Endothelial cell of umbilical vein (primary cell): ENCODE results near the gene RPLP2. TPM values are rescaled to one million over a fixed set of nuclear protein-coding genes. Genes with fewer than 3 reads are reported as not detected.

ENCODE experiments used
- BruUV-seq: library from RNA; stranded (reverse); fragments of 400-500 nt; replicated peaks from 2 replicates; lab custom pipeline; 2021; lab: Mats Ljungman, UMichigan
- CTCF ChIA-PET: fragments of 300-600, 350-600 bp; sonication (Branson Sonifier 250); formaldehyde crosslinking; loops from one replicate; lab custom pipeline; 2021; ENCODE audit warnings: antibody characterized with exemption, inconsistent platforms; lab: Charles Lee
- POLR2A ChIA-PET: fragments of 300-600, 350-600 bp; sonication (Branson Sonifier 250); formaldehyde crosslinking; loops from one replicate; lab custom pipeline; 2021; ENCODE audit warnings: antibody characterized with exemption, inconsistent platforms; lab: Charles Lee
- DNase-seq: peaks from one replicate; pipeline ENCODE4 v3.0.0-alpha.2; 2011; ENCODE audit warnings: low read depth, low spot score
- FAIRE-seq: peaks from 2 replicates; lab custom pipeline; 2011; peaks lifted over from hg19 to GRCh38; lab: Jason Lieb, UNC
- H2AFZ ChIP-seq: 2 replicates; pipeline ENCODE4 v1.6.0; 2012; ENCODE audit warnings: low read depth, low read length, control low read depth, inconsistent platforms
- H3K27ac ChIP-seq: 2 replicates; pipeline ENCODE4 v1.5.1; 2011; ENCODE audit warnings: low read depth, mild to moderate bottlenecking, control low read depth, low read length, moderate library complexity; ENCODE audit not compliant: insufficient read depth
- H3K27me3 ChIP-seq, 2 experiments: 2 replicates each; pipeline versions ENCODE4 v1.6.0 to v1.6.1; 2011; ENCODE audit warnings: low read length in 2 of 2, mixed read lengths in 1 of 2; ENCODE audit not compliant: control insufficient read depth in 2 of 2, insufficient read depth in 2 of 2
- H3K36me3 ChIP-seq, 2 experiments: 2 replicates in 1 of 2; 3 replicates in 1 of 2; pipeline ENCODE4 v1.5.1; 2011; ENCODE audit warnings: low read length in 2 of 2, mild to moderate bottlenecking in 1 of 2, moderate library complexity in 1 of 2; ENCODE audit not compliant: control insufficient read depth in 2 of 2, insufficient read depth in 2 of 2; ENCODE audit errors: extremely low read depth in 1 of 2
- H3K4me1 ChIP-seq: 3 replicates; pipeline ENCODE4 v1.5.1; 2011; ENCODE audit warnings: mild to moderate bottlenecking, low read length; ENCODE audit not compliant: control insufficient read depth, insufficient read depth; ENCODE audit errors: extremely low read depth
- H3K4me2 ChIP-seq: 2 replicates; pipeline ENCODE4 v1.6.1; 2011; ENCODE audit warnings: low read length, control low read depth, mixed read lengths; ENCODE audit not compliant: insufficient read depth
- H3K4me3 ChIP-seq, 3 experiments: fragments of 200-600 bp in 1 of 3; sonication (generic), shearing (Covaris generic) in 1 of 3; replicated peaks in 1 of 3; 2 replicates each; pipeline ENCODE4 v1.5.1; 2011 to 2016; ENCODE audit warnings: control low read depth in 3 of 3, low read length in 3 of 3, mild to moderate bottlenecking in 2 of 3, inconsistent platforms in 1 of 3, low read depth in 1 of 3, moderate library complexity in 1 of 3; ENCODE audit not compliant: insufficient read depth in 1 of 3
- H3K79me2 ChIP-seq: 2 replicates; pipeline ENCODE4 v1.6.0; 2012; ENCODE audit warnings: low read length, inconsistent platforms; ENCODE audit not compliant: control insufficient read depth, insufficient read depth
- H3K9ac ChIP-seq: replicated peaks from 2 replicates; pipeline ENCODE3; 2011; ENCODE audit warnings: low read length, control low read depth; ENCODE audit not compliant: insufficient read depth; ENCODE audit errors: extremely low read depth
- H3K9me1 ChIP-seq: replicated peaks from 3 replicates; pipeline ENCODE4 v1.6.0; 2011; ENCODE audit warnings: mild to moderate bottlenecking, low read length; ENCODE audit not compliant: control insufficient read depth, insufficient read depth; ENCODE audit errors: extremely low read depth
- H3K9me3 ChIP-seq: replicated peaks from 2 replicates; pipeline ENCODE4 v1.5.1; 2012; ENCODE audit warnings: low read length, inconsistent platforms; ENCODE audit not compliant: control insufficient read depth, insufficient read depth
- H4K20me1 ChIP-seq: replicated peaks from 2 replicates; pipeline ENCODE3; 2011; ENCODE audit warnings: mild to moderate bottlenecking, low read length; ENCODE audit not compliant: control insufficient read depth, insufficient read depth; ENCODE audit errors: extremely low read depth
- EZH2 ChIP-seq: IDR thresholded peaks from 2 replicates; pipeline ENCODE4 v1.6.1; 2012; ENCODE audit warnings: borderline replicate concordance, low read depth, mild to moderate bottlenecking, moderate library complexity, low read length, inconsistent platforms; ENCODE audit not compliant: severe bottlenecking
- FOS ChIP-seq: IDR thresholded peaks from 2 replicates; pipeline ENCODE4 v1.6.1; 2011; ENCODE audit warnings: mild to moderate bottlenecking, low read length, moderate library complexity, borderline replicate concordance; ENCODE audit not compliant: insufficient read depth
- GATA2 ChIP-seq: IDR thresholded peaks from 2 replicates; pipeline ENCODE4 v1.7.0; 2011; ENCODE audit warnings: low read depth, mild to moderate bottlenecking, moderate library complexity, mixed read lengths, low read length; ENCODE audit not compliant: insufficient read length, insufficient read depth
- JUN ChIP-seq: IDR thresholded peaks from 2 replicates; pipeline ENCODE4 v1.6.1; 2011; ENCODE audit warnings: borderline replicate concordance, low read depth; ENCODE audit not compliant: insufficient read length, insufficient read depth
- MYC ChIP-seq: IDR thresholded peaks from one replicate; pipeline ENCODE4 v1.6.1; 2011; ENCODE audit warnings: mild to moderate bottlenecking, low read depth, low read length
- POLR2A ChIP-seq: IDR thresholded peaks from 2 replicates; pipeline ENCODE4 v1.6.1; 2012; ENCODE audit warnings: low read depth, mild to moderate bottlenecking, control low read depth, low read length
- POLR2AphosphoS5 ChIP-seq: IDR thresholded peaks from 2 replicates; pipeline ENCODE4 v1.6.1; 2012; ENCODE audit warnings: low read depth, mild to moderate bottlenecking, control low read depth, low read length, moderate library complexity; ENCODE audit not compliant: insufficient read depth
- dilution Hi-C: fragments of 300-500 bp; cut with MboI; formaldehyde crosslinking; loops from one replicate; pipeline ENCODE4 v1.15.0; 2019; ENCODE audit warnings: low sequenced_read_pairs; ENCODE audit not compliant: extremely low pct_ligation_motif_present
- intact Hi-C: fragments of 100-400 bp; cut with micrococcal nuclease; formaldehyde crosslinking; loops from one replicate; pipeline ENCODE4 v1.10.0; 2022
- polyA plus RNA-seq, 4 experiments: library from polyadenylated mRNA; depleted of rRNA in 3 of 4; stranded (reverse) in 3 of 4; unstranded in 1 of 4; fragments of >200 nt; gene quantifications; 2 replicates each; pipeline versions ENCODE4 v1.2.1 to v1.2.3, GENCODE V29; 2011 to 2012; ENCODE audit warnings: missing spikeins in 1 of 4
- total RNA-seq: library from RNA; stranded (reverse); gene quantifications from 2 replicates; pipeline ENCODE4 v1.2.3, GENCODE V29; 2021
- TF ChIP-seq, protein P1 (sequence below), 2 donors: IDR thresholded peaks; 1 replicate in 1 of 2; 2 replicates in 1 of 2; pipeline ENCODE4 v1.5.1; 2011; ENCODE audit warnings: low read length in 2 of 2, mild to moderate bottlenecking in 2 of 2, moderate library complexity in 2 of 2, control low read depth in 1 of 2, inconsistent platforms in 1 of 2, low read depth in 1 of 2; ENCODE audit not compliant: insufficient read depth in 1 of 2; ENCODE audit errors: extremely low read depth in 1 of 2
- TF ChIP-seq, protein P2 (sequence below): IDR thresholded peaks from 2 replicates; pipeline ENCODE4 v1.6.1; 2011; ENCODE audit not compliant: insufficient read depth, insufficient read length

Gene RPLP2
- total and polyA plus RNA-seq, 2 donors (not counting 3 experiments of a cell fraction or from before 2014, with no cell fraction given) = 1,579 to 1,739 TPM

DNA sequence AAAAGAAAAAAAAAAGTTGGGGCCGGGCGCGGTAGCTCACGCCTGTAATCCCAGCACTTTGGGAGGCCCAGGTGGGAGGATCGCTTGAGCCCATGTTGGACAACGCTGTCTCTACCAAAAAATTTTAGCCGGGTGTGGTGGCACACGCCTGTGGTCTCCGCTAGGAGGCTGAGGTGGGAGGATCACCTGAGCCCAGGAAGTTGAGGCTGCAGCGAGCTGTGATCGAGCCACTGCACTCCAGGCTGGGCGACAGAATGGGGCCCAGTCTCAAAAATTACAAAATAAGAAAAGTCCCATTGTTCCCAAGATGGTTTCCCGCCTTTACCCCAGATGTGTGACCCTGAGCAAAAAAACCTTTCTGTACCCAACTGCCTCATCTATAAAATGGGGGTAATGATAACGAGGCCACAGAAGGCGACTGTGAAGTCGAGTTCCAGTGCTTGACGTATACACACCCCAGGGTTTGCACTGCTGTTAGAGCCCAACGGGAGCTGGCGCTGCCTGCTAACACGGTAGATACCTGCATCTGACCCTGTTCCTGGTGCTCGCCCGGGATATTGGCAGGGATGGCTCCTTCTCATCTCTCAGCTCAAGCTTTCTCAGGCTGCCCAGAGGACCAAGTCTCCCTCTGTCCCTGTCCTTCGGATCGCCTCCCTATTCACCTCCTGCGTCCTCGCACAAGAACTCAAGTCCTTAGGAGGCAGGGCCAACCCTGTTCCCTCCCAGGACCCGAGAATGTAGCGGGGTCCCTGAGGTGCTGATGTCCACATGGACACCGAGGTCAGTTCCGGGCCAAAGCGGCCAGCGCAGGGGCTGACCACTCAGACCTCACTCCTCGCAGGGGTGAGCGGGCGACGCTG is 1.1 kb upstream of the RPLP2 start:
- H3K27me3 ChIP-seq = no peaks in the 10 kb centered on the region
- peaks cover 34% of the 10 kb centered on the region for H3K4me1 ChIP-seq
- CTCF ChIA-PET = interaction anchor here (1.0 to 1.2 kb wide), 3 partner anchors 10 to 25 kb away, joined by 3 to 6 read pairs (median 4); partner anchors contain the start of genes PNPLA2 and SLC25A22
- no peak for DNase-seq
- dilution Hi-C loops = no loop called here
- H3K9me3 ChIP-seq = no peaks in the 10 kb centered on the region
- TF ChIP-seq POLR2A (peak; percentile 16), EZH2 (no peak)
- H3K4me2 ChIP-seq = peak overlapping the region; percentile 96
- no peaks in the 10 kb centered on the region for H3K9me1 ChIP-seq
- H2AFZ ChIP-seq = peak overlapping the region; percentile 77
- H3K79me2 ChIP-seq = peaks cover 41% of the 10 kb centered on the region
- H3K4me3 ChIP-seq = peak overlapping the region; percentile 77 to 90 (median 80)
- peak overlapping the region; percentile 97 for H3K27ac ChIP-seq
- POLR2A ChIA-PET = interaction anchor here (0.9 to 1.8 kb wide), 4 partner anchors 11 to 34 kb away, joined by 3 to 23 read pairs (median 6); partner anchors contain the start of genes PNPLA2 and TSPAN4
- peak overlapping the region; percentile 97 for H3K9ac ChIP-seq
- FAIRE-seq = no peak
- BruUV-seq = TSS peak; percentile 73
- H3K36me3 ChIP-seq = peaks cover 5 to 22% of the 10 kb centered on the region in 2 experiments
- no peaks in the 10 kb centered on the region for H4K20me1 ChIP-seq
- intact Hi-C loops = loop anchor here (1.0 kb wide), 3 partner anchors 11 to 36 kb away; no protein-coding TSS in a partner anchor

DNA sequence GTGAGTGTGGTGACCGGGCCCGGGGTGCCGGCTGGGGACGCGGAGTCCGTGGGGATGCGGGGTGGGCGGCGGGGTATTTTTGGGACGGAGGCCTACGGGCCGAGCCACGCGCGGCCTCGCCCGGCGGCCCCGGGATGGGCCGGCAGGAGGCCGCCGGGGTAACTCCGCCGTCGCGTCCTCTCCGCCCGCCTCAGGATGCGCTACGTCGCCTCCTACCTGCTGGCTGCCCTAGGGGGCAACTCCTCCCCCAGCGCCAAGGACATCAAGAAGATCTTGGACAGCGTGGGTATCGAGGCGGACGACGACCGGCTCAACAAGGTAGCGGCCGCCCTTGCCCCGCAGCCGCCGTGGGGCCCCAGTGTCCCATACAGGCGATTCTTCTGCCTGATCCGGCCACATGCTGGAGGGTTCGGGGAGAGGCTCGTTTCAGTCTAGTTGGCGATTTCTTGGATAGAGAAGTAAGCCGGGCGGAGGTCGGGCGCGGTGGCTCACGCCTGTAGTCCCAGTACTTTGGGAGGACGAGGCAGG is 337 bp downstream of the RPLP2 start:
- peak overlapping the region; percentile 57 for H3K4me2 ChIP-seq
- POLR2A ChIA-PET = interaction anchor here (0.9 to 1.8 kb wide), 4 partner anchors 9 to 33 kb away, joined by 3 to 23 read pairs (median 6); partner anchors contain the start of genes PNPLA2 and TSPAN4
- no peaks in the 10 kb centered on the region for H3K9me1 ChIP-seq
- peaks cover 41% of the 10 kb centered on the region for H3K79me2 ChIP-seq
- peak overlapping the region; percentile 97 for H3K9ac ChIP-seq
- no peak for TF ChIP-seq POLR2AphosphoS5
- no peak for TF ChIP-seq JUN
- TF ChIP-seq, protein P1, sequence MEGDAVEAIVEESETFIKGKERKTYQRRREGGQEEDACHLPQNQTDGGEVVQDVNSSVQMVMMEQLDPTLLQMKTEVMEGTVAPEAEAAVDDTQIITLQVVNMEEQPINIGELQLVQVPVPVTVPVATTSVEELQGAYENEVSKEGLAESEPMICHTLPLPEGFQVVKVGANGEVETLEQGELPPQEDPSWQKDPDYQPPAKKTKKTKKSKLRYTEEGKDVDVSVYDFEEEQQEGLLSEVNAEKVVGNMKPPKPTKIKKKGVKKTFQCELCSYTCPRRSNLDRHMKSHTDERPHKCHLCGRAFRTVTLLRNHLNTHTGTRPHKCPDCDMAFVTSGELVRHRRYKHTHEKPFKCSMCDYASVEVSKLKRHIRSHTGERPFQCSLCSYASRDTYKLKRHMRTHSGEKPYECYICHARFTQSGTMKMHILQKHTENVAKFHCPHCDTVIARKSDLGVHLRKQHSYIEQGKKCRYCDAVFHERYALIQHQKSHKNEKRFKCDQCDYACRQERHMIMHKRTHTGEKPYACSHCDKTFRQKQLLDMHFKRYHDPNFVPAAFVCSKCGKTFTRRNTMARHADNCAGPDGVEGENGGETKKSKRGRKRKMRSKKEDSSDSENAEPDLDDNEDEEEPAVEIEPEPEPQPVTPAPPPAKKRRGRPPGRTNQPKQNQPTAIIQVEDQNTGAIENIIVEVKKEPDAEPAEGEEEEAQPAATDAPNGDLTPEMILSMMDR (IDR thresholded peaks at IDR 0.05; ENCODE audit: extremely low read depth in 1 of 2, insufficient read depth in 1 of 2, low read depth in 1 of 2, low read length in 2 of 2) = no peak
- TF ChIP-seq FOS = no peak
- no peak for TF ChIP-seq MYC
- TF ChIP-seq EZH2 = no peak
- TF ChIP-seq GATA2 = no peak
- TF ChIP-seq, protein P2, sequence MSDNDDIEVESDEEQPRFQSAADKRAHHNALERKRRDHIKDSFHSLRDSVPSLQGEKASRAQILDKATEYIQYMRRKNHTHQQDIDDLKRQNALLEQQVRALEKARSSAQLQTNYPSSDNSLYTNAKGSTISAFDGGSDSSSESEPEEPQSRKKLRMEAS = no peak
- TF ChIP-seq POLR2A = no peak
- no peak for DNase-seq
- no peaks in the 10 kb centered on the region for H3K9me3 ChIP-seq
- H4K20me1 ChIP-seq = no peaks in the 10 kb centered on the region
- peaks cover 5 to 25% of the 10 kb centered on the region in 2 experiments for H3K36me3 ChIP-seq
- H3K27me3 ChIP-seq = no peaks in the 10 kb centered on the region
- intact Hi-C loops = no loop called here
- FAIRE-seq = no peak
- H2AFZ ChIP-seq = no peak overlapping the region
- peak overlapping the region; percentile 97 for H3K27ac ChIP-seq
- BruUV-seq = TSS peak; percentile 69
- dilution Hi-C loops = no loop called here
- H3K4me1 ChIP-seq = peaks cover 22% of the 10 kb centered on the region
- CTCF ChIA-PET = interaction anchor here (1.0 to 1.2 kb wide), 4 partner anchors 9 to 26 kb away, joined by 3 to 7 read pairs (median 5); partner anchors contain the start of genes PNPLA2 and SLC25A22
- peak overlapping the region; percentile 77 to 90 (median 80) for H3K4me3 ChIP-seq
